ENCODE measurements around the gene ACKR1.

DNA sequence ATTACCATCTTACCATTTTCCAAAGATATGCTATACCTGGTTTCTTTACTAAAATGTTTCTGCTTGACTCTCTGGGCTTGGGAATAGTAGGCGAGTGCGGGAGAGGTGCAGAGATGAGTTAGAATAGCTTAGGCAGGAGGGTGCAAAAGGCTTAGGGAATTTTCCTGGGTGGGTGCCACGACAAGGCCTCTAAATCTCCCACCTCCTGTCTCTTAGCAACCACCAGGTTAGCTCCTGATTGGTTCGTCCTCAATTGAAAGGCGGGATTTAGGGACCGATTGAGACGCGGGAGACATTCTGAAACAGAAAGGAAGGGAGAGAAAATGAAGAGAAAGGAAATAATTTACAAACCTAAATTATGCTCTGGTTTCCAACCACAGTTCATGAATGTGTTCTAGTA lies 3.1 kb downstream of the ACKR1 start:
- TF ChIP-seq, protein P1, sequence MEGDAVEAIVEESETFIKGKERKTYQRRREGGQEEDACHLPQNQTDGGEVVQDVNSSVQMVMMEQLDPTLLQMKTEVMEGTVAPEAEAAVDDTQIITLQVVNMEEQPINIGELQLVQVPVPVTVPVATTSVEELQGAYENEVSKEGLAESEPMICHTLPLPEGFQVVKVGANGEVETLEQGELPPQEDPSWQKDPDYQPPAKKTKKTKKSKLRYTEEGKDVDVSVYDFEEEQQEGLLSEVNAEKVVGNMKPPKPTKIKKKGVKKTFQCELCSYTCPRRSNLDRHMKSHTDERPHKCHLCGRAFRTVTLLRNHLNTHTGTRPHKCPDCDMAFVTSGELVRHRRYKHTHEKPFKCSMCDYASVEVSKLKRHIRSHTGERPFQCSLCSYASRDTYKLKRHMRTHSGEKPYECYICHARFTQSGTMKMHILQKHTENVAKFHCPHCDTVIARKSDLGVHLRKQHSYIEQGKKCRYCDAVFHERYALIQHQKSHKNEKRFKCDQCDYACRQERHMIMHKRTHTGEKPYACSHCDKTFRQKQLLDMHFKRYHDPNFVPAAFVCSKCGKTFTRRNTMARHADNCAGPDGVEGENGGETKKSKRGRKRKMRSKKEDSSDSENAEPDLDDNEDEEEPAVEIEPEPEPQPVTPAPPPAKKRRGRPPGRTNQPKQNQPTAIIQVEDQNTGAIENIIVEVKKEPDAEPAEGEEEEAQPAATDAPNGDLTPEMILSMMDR (IDR thresholded peaks at IDR 0.05; ENCODE audit: extremely low read depth in 1 of 2, insufficient read depth in 1 of 2, low read depth in 1 of 2, low read length in 2 of 2) = no peak
- no peak for TF ChIP-seq POLR2A (IDR thresholded peaks at IDR 0.05; ENCODE audit: low read depth, low read length)
- no peak for TF ChIP-seq GATA2 (IDR thresholded peaks at IDR 0.05; ENCODE audit: insufficient read depth, insufficient read length, low read depth, low read length)
- TF ChIP-seq MYC (IDR thresholded peaks at IDR 0.05; ENCODE audit: low read depth, low read length) = no peak
- no peak for TF ChIP-seq EZH2 (IDR thresholded peaks at IDR 0.05; ENCODE audit: borderline replicate concordance, low read depth, low read length, severe bottlenecking)

Measured in endothelial cell of umbilical vein (primary cell).